AG09319 (cell line): ENCODE measurements around the gene ASTN2.

ENCODE experiments used
- DNase-seq: peaks from one replicate; pipeline ENCODE4 v3.0.0-alpha.2; 2010; ENCODE audit warnings: low read depth; ENCODE audit errors: extremely low read depth
- TF ChIP-seq, protein P1 (sequence below): IDR thresholded peaks from 2 replicates; pipeline ENCODE4 v1.5.1; 2011; ENCODE audit warnings: low read depth, mild to moderate bottlenecking, inconsistent platforms, low read length, moderate library complexity

ASTN2 gene

DNA sequence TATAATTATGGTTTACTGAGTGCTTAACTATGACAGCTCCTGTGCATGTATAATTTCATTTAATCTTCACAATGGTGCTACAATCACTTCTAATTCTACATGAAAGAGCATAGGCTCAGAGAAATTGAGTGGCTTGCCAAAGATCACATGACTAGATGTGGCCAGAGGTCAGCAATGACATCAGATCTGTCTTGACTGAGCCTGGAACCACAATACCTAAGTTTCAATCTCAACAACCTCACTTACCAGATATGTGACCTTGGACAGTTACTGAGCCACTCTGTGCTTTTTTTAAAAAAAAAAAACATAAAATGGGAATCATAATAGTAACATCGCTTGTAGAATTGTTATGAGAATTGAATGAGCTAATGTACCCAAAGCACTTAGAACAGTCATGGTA, 597.1 kb downstream of the ASTN2 start:
- DNase-seq: no peak
- TF ChIP-seq, protein P1, sequence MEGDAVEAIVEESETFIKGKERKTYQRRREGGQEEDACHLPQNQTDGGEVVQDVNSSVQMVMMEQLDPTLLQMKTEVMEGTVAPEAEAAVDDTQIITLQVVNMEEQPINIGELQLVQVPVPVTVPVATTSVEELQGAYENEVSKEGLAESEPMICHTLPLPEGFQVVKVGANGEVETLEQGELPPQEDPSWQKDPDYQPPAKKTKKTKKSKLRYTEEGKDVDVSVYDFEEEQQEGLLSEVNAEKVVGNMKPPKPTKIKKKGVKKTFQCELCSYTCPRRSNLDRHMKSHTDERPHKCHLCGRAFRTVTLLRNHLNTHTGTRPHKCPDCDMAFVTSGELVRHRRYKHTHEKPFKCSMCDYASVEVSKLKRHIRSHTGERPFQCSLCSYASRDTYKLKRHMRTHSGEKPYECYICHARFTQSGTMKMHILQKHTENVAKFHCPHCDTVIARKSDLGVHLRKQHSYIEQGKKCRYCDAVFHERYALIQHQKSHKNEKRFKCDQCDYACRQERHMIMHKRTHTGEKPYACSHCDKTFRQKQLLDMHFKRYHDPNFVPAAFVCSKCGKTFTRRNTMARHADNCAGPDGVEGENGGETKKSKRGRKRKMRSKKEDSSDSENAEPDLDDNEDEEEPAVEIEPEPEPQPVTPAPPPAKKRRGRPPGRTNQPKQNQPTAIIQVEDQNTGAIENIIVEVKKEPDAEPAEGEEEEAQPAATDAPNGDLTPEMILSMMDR: no peak

DNA sequence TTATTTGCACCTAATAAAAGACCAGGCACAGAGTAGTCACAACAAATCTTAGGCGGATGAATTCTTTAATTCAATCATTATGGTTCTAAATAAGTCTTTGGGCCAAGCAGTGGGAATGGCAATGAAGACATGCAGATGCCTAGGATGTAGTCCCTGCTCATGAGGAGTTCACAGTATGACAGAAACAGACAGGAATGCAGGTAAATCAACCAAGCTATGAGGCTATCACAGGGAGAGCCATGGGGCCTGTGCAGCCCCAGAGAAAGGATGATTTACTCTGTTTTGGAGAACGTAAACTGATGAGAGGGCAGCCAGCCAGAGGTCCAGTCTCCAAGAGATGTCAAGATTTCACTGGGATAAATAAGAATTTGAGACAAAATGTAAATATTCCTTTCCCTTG, 598.4 kb downstream of the ASTN2 start:
- TF ChIP-seq, protein P1: no peak

DNA sequence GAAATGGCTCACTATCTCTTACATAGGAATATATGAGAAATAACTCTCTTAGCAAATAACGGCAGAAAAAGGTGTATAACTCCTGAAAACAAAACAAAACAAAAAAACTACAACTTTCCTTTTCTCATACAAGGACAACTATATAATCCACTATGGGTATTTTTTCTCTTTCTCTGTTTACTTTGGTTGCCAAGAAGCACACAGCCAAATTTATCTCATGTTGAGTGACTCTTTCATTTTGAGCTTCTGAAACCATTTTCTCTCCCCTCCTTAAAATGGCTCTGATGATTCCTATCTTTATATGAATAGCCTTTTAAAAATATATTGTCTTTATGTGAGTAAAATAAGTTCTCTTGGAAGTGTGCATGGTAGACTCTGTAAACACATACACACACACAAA, 599.0 kb downstream of the ASTN2 start:
- TF ChIP-seq, protein P1: no peak
- no peak for DNase-seq

More for the DNA sequence above, 598.4 kb downstream of the ASTN2 start:
- no peak for DNase-seq

DNA sequence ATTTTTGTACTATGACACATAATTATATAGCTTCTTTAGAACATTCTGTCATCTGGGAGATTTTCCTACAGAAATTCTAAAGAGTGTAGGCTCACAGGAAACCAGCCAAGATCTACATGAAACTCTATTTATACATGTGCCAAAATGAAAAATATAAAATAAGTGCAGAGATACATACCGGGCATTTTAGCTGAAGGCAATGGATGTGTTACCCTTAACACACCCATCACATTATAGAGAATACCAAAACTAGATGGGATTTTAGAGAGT, 601.9 kb downstream of the ASTN2 start:
- no peak for DNase-seq
- TF ChIP-seq, protein P1: no peak

DNA sequence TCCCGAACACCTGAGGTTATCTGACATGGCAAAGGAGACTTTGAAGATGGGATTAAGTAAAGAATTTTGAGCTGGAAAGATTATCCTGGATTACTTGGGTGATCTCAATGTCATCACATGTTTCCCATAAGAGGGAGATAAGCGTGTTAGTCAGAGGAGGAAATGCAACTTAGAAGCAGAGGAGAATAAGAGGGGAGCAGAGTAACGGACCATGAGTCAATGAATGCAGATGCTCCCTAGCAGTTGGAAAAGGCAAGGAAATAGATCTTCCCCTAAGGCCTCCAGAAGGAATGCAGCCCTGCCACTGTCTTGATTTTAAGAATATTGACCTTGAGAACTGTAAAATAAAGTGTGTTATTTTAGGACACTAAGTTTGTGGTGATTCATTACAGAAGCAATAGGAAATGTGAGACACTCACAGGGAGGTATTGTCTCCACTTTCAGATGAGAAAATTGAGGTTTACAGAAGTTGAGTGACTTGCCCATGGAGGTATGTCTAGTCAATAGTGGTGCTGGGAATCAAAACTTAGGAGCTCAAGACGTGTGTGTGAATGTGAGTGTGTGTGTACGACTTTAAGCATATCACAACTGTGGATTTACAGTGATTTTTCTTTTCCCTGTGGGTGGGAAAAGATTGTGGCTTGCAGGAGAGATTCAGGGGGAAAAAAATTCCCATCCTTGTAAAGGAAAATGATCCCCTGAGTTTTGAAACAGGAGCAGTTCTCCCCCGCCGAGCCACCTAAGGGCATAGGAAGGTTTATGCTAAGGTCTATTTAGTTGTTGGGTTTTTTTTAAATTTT, 602.4 kb downstream of the ASTN2 start:
- TF ChIP-seq, protein P1: no peak
- no peak for DNase-seq

DNA sequence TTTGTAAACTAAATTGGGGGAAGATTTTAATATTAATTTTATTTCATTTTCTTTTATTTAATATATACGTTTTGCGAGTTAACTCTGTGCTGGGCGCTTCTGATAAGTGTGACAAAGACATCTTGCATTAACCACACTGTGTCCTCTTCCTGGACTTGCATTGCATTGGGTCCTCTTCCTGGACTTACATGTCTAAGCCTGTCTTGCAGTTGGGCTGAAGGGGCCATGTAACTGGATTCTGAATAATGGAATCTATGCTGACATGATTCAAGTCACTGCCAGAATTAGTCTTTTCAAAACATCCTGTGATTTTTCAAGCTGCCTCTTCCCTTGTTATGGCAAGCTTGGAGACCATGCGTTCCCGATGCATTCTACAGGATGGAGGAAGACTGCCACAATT, 605.2 kb downstream of the ASTN2 start:
- DNase-seq: no peak

DNA sequence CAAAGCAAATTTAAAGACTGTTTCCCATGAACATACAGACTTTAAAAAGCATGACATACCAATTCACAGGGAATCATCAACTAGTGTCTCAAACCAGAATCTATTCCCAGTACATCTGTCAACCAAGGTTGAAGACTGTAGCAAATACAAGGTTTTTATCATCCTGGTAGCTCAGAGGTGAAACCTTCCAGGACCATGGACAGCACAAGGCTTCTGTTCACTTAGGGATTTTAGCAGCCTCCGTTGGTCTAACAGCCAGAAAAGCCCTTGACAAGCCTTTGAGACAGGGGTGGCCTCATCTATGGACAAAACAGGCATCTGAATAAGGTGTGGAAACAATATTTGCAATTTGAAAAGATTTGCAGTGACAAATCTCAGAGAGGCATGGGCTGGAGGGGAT, 608.8 kb downstream of the ASTN2 start:
- no peak for DNase-seq
- TF ChIP-seq, protein P1: no peak

More for the DNA sequence above, 605.2 kb downstream of the ASTN2 start:
- TF ChIP-seq, protein P1: no peak
